H1 (cell line): ENCODE results near the gene MORN5. TPM values are rescaled to one million over a fixed set of nuclear protein-coding genes. Genes with fewer than 3 reads are reported as not detected.

ENCODE experiments used
- CTCF ChIA-PET: fragments of 300-600 bp; sonication (Branson Sonifier 250); formaldehyde crosslinking; loops from one replicate; lab custom pipeline; 2021; ENCODE audit not compliant: partially characterized antibody; lab: Charles Lee
- POLR2A ChIA-PET: fragments of 300-600 bp; sonication (Branson Sonifier 250); formaldehyde crosslinking; loops from one replicate; lab custom pipeline; 2021; ENCODE audit warnings: inconsistent platforms; ENCODE audit not compliant: partially characterized antibody; lab: Charles Lee
- DNase-seq, 2 experiments: peaks; one replicate each; pipeline versions ENCODE4 v3.0.0 to v3.0.0-alpha.2; 2010 to 2022; ENCODE audit warnings: low spot score in 2 of 2, low read depth in 1 of 2, mixed read lengths in 1 of 2
- FAIRE-seq: peaks from 2 replicates; lab custom pipeline; 2011; peaks lifted over from hg19 to GRCh38; lab: Jason Lieb, UNC
- H2AFZ ChIP-seq: 2 replicates; pipeline ENCODE4 v1.8.1; 2012; ENCODE audit warnings: low read length, inconsistent platforms
- H2AK5ac ChIP-seq: 2 replicates; pipeline ENCODE4 v1.6.1; 2013; ENCODE audit warnings: low read depth, low read length
- H2BK120ac ChIP-seq: replicated peaks from 2 replicates; pipeline ENCODE3; 2013; ENCODE audit warnings: low read depth, low read length, inconsistent platforms
- H2BK12ac ChIP-seq: 2 replicates; pipeline ENCODE4 v1.6.1; 2013; ENCODE audit warnings: low read depth, low read length
- H2BK15ac ChIP-seq: 2 replicates; pipeline ENCODE4 v1.6.1; 2013; ENCODE audit warnings: low read length
- H2BK20ac ChIP-seq: 2 replicates; pipeline ENCODE4 v1.6.1; 2013; ENCODE audit warnings: low read length
- H2BK5ac ChIP-seq: 2 replicates; pipeline ENCODE4 v1.6.1; 2013; ENCODE audit warnings: low read depth, low read length
- H3K14ac ChIP-seq: 2 replicates; pipeline ENCODE4 v1.6.1; 2013; ENCODE audit warnings: inconsistent platforms; ENCODE audit not compliant: insufficient read length
- H3K18ac ChIP-seq: 2 replicates; pipeline ENCODE4 v1.6.1; 2013; ENCODE audit warnings: low read length; ENCODE audit errors: extremely low read depth
- H3K23ac ChIP-seq: 2 replicates; pipeline ENCODE4 v1.6.1; 2013; ENCODE audit warnings: inconsistent platforms; ENCODE audit not compliant: insufficient read length
- H3K23me2 ChIP-seq: 2 replicates; pipeline ENCODE4 v1.6.1; 2013; ENCODE audit warnings: low read depth, low read length
- H3K27ac ChIP-seq: 2 replicates; pipeline ENCODE4 v1.6.1; 2011; ENCODE audit warnings: low read depth, low read length, inconsistent platforms
- H3K27me3 ChIP-seq, 4 experiments: replicated peaks in 1 of 4; 1 replicate in 1 of 4; 2 replicates in 3 of 4; pipeline versions ENCODE4 v1.6.1 to v1.8.1; 2011 to 2013; ENCODE audit warnings: low read length in 3 of 4, mild to moderate bottlenecking in 3 of 4, inconsistent platforms in 2 of 4, mixed read lengths in 2 of 4, moderate library complexity in 1 of 4; ENCODE audit not compliant: control insufficient read depth in 3 of 4, insufficient read depth in 3 of 4; ENCODE audit errors: extremely low read depth in 1 of 4
- H3K36me3 ChIP-seq, 4 experiments: 2 replicates each; pipeline versions ENCODE4 v1.6.1 to v1.8.1; 2011 to 2013; ENCODE audit warnings: mild to moderate bottlenecking in 4 of 4, low read length in 3 of 4, moderate library complexity in 2 of 4, control low read depth in 1 of 4, inconsistent platforms in 1 of 4; ENCODE audit not compliant: insufficient read depth in 4 of 4, control insufficient read depth in 2 of 4
- H3K4ac ChIP-seq: replicated peaks from 2 replicates; pipeline ENCODE3; 2013; ENCODE audit warnings: low read length, low read depth, mixed read lengths, inconsistent platforms; ENCODE audit not compliant: insufficient read length
- H3K4me1 ChIP-seq, 4 experiments: replicated peaks in 1 of 4; 1 replicate in 1 of 4; 2 replicates in 3 of 4; pipeline versions ENCODE4 v1.6.1 to v1.8.1; 2011 to 2013; ENCODE audit warnings: low read length in 3 of 4, inconsistent platforms in 2 of 4, mixed read lengths in 1 of 4; ENCODE audit not compliant: insufficient read depth in 4 of 4, control insufficient read depth in 3 of 4
- H3K4me2 ChIP-seq, 2 experiments: 2 replicates each; pipeline versions ENCODE4 v1.6.1 to v1.8.1; 2011 to 2013; ENCODE audit warnings: low read depth in 2 of 2, low read length in 2 of 2, control low read depth in 1 of 2, inconsistent platforms in 1 of 2, mild to moderate bottlenecking in 1 of 2; ENCODE audit not compliant: insufficient read depth in 1 of 2
- H3K4me3 ChIP-seq, 4 experiments: fragments of 200-600, 300-600 bp in 1 of 4; sonication (generic), shearing (Covaris generic), sonication (Bioruptor Twin) in 1 of 4; 2 replicates each; pipeline versions ENCODE4 v1.5.1 to v1.8.1; 2011 to 2016; ENCODE audit warnings: low read length in 4 of 4, low read depth in 3 of 4, control low read depth in 2 of 4, inconsistent platforms in 2 of 4, mild to moderate bottlenecking in 2 of 4, mixed read lengths in 1 of 4, moderate library complexity in 1 of 4; ENCODE audit not compliant: insufficient read depth in 2 of 4; ENCODE audit errors: extremely low read depth in 1 of 4
- H3K56ac ChIP-seq: replicated peaks from 2 replicates; pipeline ENCODE3; 2013; ENCODE audit warnings: low read depth, mild to moderate bottlenecking, mixed read lengths, low read length, inconsistent platforms; ENCODE audit not compliant: insufficient read length
- H3K79me1 ChIP-seq: 2 replicates; pipeline ENCODE4 v1.6.1; 2013; ENCODE audit warnings: low read depth, low read length, control low read depth
- H3K79me2 ChIP-seq, 2 experiments: 2 replicates each; pipeline versions ENCODE4 v1.6.1 to v1.8.1; 2012 to 2013; ENCODE audit warnings: low read length in 2 of 2, mild to moderate bottlenecking in 2 of 2, inconsistent platforms in 1 of 2; ENCODE audit not compliant: insufficient read depth in 2 of 2, control insufficient read depth in 1 of 2
- H3K9ac ChIP-seq, 4 experiments: replicated peaks in 1 of 4; 1 replicate in 1 of 4; 2 replicates in 3 of 4; pipeline versions ENCODE4 v1.6.1 to v1.8.1; 2011 to 2013; ENCODE audit warnings: low read depth in 3 of 4, low read length in 3 of 4, control low read depth in 2 of 4, mild to moderate bottlenecking in 2 of 4, moderate library complexity in 2 of 4, inconsistent platforms in 1 of 4; ENCODE audit errors: extremely low read depth in 1 of 4
- H3K9me3 ChIP-seq, 2 experiments: 2 replicates each; pipeline versions ENCODE4 v1.6.1 to v1.8.1; 2012 to 2013; ENCODE audit warnings: mild to moderate bottlenecking in 2 of 2, moderate library complexity in 2 of 2, control low read depth in 1 of 2, inconsistent platforms in 1 of 2, low read depth in 1 of 2, low read length in 1 of 2, mixed read lengths in 1 of 2; ENCODE audit not compliant: insufficient read depth in 2 of 2
- H4K20me1 ChIP-seq, 2 experiments: replicated peaks in 1 of 2; 2 replicates each; pipeline versions ENCODE3 to v1.8.1; 2011 to 2013; ENCODE audit warnings: inconsistent platforms in 2 of 2, low read length in 2 of 2, mild to moderate bottlenecking in 1 of 2; ENCODE audit not compliant: insufficient read depth in 2 of 2, control insufficient read depth in 1 of 2
- H4K5ac ChIP-seq: 2 replicates; pipeline ENCODE4 v1.6.1; 2013; ENCODE audit warnings: low read length, low read depth, mixed read lengths, inconsistent platforms; ENCODE audit not compliant: insufficient read length
- H4K8ac ChIP-seq: 2 replicates; pipeline ENCODE4 v1.8.0; 2013; ENCODE audit warnings: mild to moderate bottlenecking, moderate library complexity, low read length, inconsistent platforms; ENCODE audit not compliant: insufficient read depth; ENCODE audit errors: extremely low read depth
- H4K91ac ChIP-seq: replicated peaks from 2 replicates; pipeline ENCODE3; 2013; ENCODE audit warnings: low read length, mixed read lengths, inconsistent platforms; ENCODE audit not compliant: insufficient read length
- BACH1 ChIP-seq: IDR thresholded peaks from 2 replicates; pipeline ENCODE4 v1.6.1; 2012; ENCODE audit warnings: low read length, improper control_type of control experiment
- BRCA1 ChIP-seq: IDR thresholded peaks from 2 replicates; pipeline ENCODE4 v1.6.1; 2012; ENCODE audit warnings: low read depth, low read length, improper control_type of control experiment
- MAFK ChIP-seq: IDR thresholded peaks from 2 replicates; pipeline ENCODE4 v1.6.1; 2012; ENCODE audit warnings: low read depth, mild to moderate bottlenecking, improper control_type of control experiment, low read length
- POLR2AphosphoS5 ChIP-seq: IDR thresholded peaks from 2 replicates; pipeline ENCODE4 v1.6.1; 2011; ENCODE audit warnings: low read depth, low read length
- RXRA ChIP-seq: IDR thresholded peaks from 2 replicates; pipeline ENCODE4 v1.6.1; 2011; ENCODE audit warnings: low read depth, mild to moderate bottlenecking, low read length, moderate library complexity; ENCODE audit not compliant: insufficient read depth
- SIN3A ChIP-seq, 2 experiments: IDR thresholded peaks in 1 of 2; conservative IDR thresholded peaks in 1 of 2; 2 replicates each; pipeline ENCODE4 v1.6.1; 2011 to 2012; ENCODE audit warnings: low read length in 2 of 2, improper control_type of control experiment in 1 of 2, low read depth in 1 of 2, mild to moderate bottlenecking in 1 of 2
- SP2 ChIP-seq: IDR thresholded peaks from 2 replicates; pipeline ENCODE4 v1.6.1; 2012; ENCODE audit warnings: mild to moderate bottlenecking, low read length, inconsistent platforms
- TCF12 ChIP-seq: IDR thresholded peaks from 2 replicates; pipeline ENCODE4 v1.6.1; 2011; ENCODE audit warnings: low read depth, mild to moderate bottlenecking, low read length
- USF2 ChIP-seq: IDR thresholded peaks from 2 replicates; pipeline ENCODE4 v1.6.1; 2011; ENCODE audit warnings: low read length, improper control_type of control experiment
- WGBS, 2 experiments: shearing (Covaris generic) in 1 of 2; methylation state at CpG; one replicate each; pipeline versions ENCODE4 v1.1.6 to v1.1.7; 2013 to 2015; ENCODE audit warnings: low lambda C conversion rate in 2 of 2, mixed read lengths in 2 of 2, inconsistent platforms in 1 of 2, low coverage in 1 of 2, missing lambda C conversion rate in 1 of 2; ENCODE audit not compliant: insufficient replicate concordance in 2 of 2, insufficient coverage in 1 of 2, insufficient read length in 1 of 2; ENCODE audit errors: extremely low coverage in 1 of 2, missing lambda C conversion rate in 1 of 2; 5-methylcytosine and 5-hydroxymethylcytosine counted together
- polyA plus RNA-seq, 7 experiments: library from polyadenylated mRNA; depleted of rRNA in 3 of 7; stranded (reverse) in 5 of 7; unstranded in 2 of 7; fragments of >200 nt in 5 of 7; fragments of 200-250 nt in 2 of 7; gene quantifications; 1 replicate in 5 of 7; 2 replicates in 1 of 7; 4 replicates in 1 of 7; pipeline versions ENCODE4 v1.2.1 to v1.2.3, GENCODE V29; 2011 to 2013; ENCODE audit warnings: missing spikeins in 2 of 7, mixed read lengths in 2 of 7
- total RNA-seq: library from RNA; stranded (reverse); fragmentation: NEBNext Ultra II Directional; extraction: Animal tissue kit (Norgen Biotek cat#: 25700); gene quantifications from 2 replicates; pipeline ENCODE4 v1.2.1, GENCODE V29; 2021
- TF ChIP-seq, protein P1 (sequence below): IDR thresholded peaks from 2 replicates; pipeline ENCODE4 v1.6.1; 2012; ENCODE audit warnings: low read length, inconsistent platforms
- TF ChIP-seq, protein P2 (sequence below): IDR thresholded peaks from 2 replicates; pipeline ENCODE4 v1.6.1; 2012; ENCODE audit warnings: inconsistent platforms

Gene MORN5
- total and polyA plus RNA-seq, 2 of the 8 experiments (the other 6 are each of a cell fraction or from before 2014, with no cell fraction given), result not detected

DNA sequence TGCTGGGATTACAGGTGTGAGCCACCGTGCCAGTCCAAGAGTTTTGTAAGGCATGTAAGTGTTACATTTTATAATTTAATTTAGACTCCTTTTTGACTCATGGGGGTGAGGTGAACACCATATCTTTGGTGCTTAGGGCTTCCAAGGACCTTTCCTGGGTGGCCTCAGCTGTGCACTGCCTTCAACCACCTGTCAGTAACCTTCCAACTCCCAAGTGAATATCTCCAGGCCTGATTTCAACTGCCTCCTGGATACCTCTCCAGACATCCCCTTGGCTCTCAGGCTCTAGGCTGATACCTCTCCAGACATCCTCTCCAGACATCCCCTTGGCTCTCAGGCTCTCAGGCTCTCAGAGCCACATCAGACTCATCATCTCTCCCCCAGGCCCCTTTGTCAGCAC, 35.7 kb upstream of the MORN5 start:
- Histone ChIP-seq H3K18ac (no peak overlapping the region), H2BK12ac (no peak overlapping the region), H3K23me2 (peaks cover 6% of the 10 kb centered on the region; the same call in 1 of the 2 replicates), H2BK120ac (no peak overlapping the region), H2BK20ac (no peak overlapping the region), H3K4me3 (no peak overlapping the region), H2BK15ac (0 out of 2 replicates have a peak overlapping the region, but pooled peaks have one; percentile 16), H3K4me2 (no peak overlapping the region), H2BK5ac (no peak overlapping the region), H3K4me1 (peaks cover 0 to 10% (median 3%) of the 10 kb centered on the region in 4 experiments; a peak in 6 of 7 replicates), H3K79me1 (no peaks in the 10 kb centered on the region), H2AFZ (no peak overlapping the region), H3K56ac (no peak overlapping the region), H3K27me3 (peaks cover 9 to 26% (median 24%) of the 10 kb centered on the region in 4 experiments), H3K4ac (no peak overlapping the region), H3K27ac (no peak overlapping the region), H4K91ac (no peak overlapping the region), H3K36me3 (no peaks in the 10 kb centered on the region), H2AK5ac (no peak overlapping the region), H3K79me2 (no peaks in the 10 kb centered on the region), H4K8ac (no peak overlapping the region), H4K20me1 (no peaks in the 10 kb centered on the region), H3K23ac (no peak overlapping the region), H3K14ac (no peak overlapping the region), H3K9ac (no peak overlapping the region), H3K9me3 (no peaks in the 10 kb centered on the region), H4K5ac (no peak overlapping the region)
- ChIA-PET POLR2A (interaction anchor here (1.3 to 1.5 kb wide), 2 partner anchors 25 to 222 kb away, joined by 3 read pairs; no protein-coding TSS in a partner anchor), CTCF (interaction anchor here (0.9 to 15.6 kb wide), 38 partner anchors 12 to 686 kb away, joined by 3 to 544 read pairs (median 8); partner anchors contain the start of genes LHX6, MORN5, MRRF and NDUFA8)
- no peak for FAIRE-seq
- 83% methylated on average over 1 of the region's 1 CpG; no CpG with 5 or more reads in 1 of the 2 experiments for WGBS, 2 experiments
- DNase-seq, result no peak
- TF ChIP-seq BRCA1, result no peak
- TF ChIP-seq, protein P1, sequence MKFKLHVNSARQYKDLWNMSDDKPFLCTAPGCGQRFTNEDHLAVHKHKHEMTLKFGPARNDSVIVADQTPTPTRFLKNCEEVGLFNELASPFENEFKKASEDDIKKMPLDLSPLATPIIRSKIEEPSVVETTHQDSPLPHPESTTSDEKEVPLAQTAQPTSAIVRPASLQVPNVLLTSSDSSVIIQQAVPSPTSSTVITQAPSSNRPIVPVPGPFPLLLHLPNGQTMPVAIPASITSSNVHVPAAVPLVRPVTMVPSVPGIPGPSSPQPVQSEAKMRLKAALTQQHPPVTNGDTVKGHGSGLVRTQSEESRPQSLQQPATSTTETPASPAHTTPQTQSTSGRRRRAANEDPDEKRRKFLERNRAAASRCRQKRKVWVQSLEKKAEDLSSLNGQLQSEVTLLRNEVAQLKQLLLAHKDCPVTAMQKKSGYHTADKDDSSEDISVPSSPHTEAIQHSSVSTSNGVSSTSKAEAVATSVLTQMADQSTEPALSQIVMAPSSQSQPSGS, result no peak
- no peak for TF ChIP-seq POLR2AphosphoS5
- no peak for TF ChIP-seq SP2
- no peak for TF ChIP-seq BACH1
- TF ChIP-seq RXRA, result no peak
- TF ChIP-seq, protein P2, sequence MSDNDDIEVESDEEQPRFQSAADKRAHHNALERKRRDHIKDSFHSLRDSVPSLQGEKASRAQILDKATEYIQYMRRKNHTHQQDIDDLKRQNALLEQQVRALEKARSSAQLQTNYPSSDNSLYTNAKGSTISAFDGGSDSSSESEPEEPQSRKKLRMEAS, result no peak
- TF ChIP-seq MAFK, result no peak
- TF ChIP-seq TCF12, result no peak
- TF ChIP-seq SIN3A (conservative IDR thresholded peaks at IDR 0.05 in 1 of 2, IDR thresholded peaks at IDR 0.05 in 1 of 2; ENCODE audit: low read depth in 1 of 2, low read length in 2 of 2), result no peak
- TF ChIP-seq USF2, result no peak
